AG08395 (cell line): ENCODE results near the gene SLC22A16.
"Not testable (repeated sequence)": the region's sequence is repeated elsewhere in the genome, so short reads cannot be mapped to it uniquely, and the experiment has no call there.

ENCODE experiments used
- DNase-seq: peaks from one replicate; pipeline ENCODE4 v3.0.0; 2012; ENCODE audit warnings: mixed read lengths, low spot score

The SLC22A16 gene

GRCh38 chr6:110476046-110476849 lies at the start of gene SLC22A16:
Gene SLC22A16 (minus strand): TSS chr6:110476613. CDS start chr6:110476574, 39 bp downstream.
- peak; percentile 25 for DNase-seq

GRCh38 chr6:110525001-110525400 lies 48.6 kb upstream of the SLC22A16 start:
- DNase-seq: no peak

- DNase-seq: no peak
These were observed 47.9 kb upstream of the SLC22A16 start for GRCh38 chr6:110524305-110524704.

GRCh38 chr6:110523451-110524021 lies 47.1 kb upstream of the SLC22A16 start:
- DNase-seq: no peak

- no peak for DNase-seq
These were observed 46.0 kb upstream of the SLC22A16 start for GRCh38 chr6:110522427-110522826.

GRCh38 chr6:110520992-110521543 lies 44.7 kb upstream of the SLC22A16 start:
- no peak for DNase-seq

GRCh38 chr6:110520209-110520965 lies 44.0 kb upstream of the SLC22A16 start:
- no peak for DNase-seq

GRCh38 chr6:110517601-110518281 lies 41.3 kb upstream of the SLC22A16 start:
- DNase-seq: no peak

GRCh38 chr6:110517034-110517433 lies 40.6 kb upstream of the SLC22A16 start:
- no peak for DNase-seq

- DNase-seq: no peak
These were observed 38.4 kb upstream of the SLC22A16 start for GRCh38 chr6:110514818-110515217.

GRCh38 chr6:110512991-110513390 lies 36.6 kb upstream of the SLC22A16 start:
- DNase-seq: no peak

- not testable (repeated sequence) for DNase-seq
These were observed 36.1 kb upstream of the SLC22A16 start for GRCh38 chr6:110512549-110512948.

- DNase-seq: no peak
These were observed 35.0 kb upstream of the SLC22A16 start for GRCh38 chr6:110511401-110511800.

GRCh38 chr6:110509617-110510241 lies 33.3 kb upstream of the SLC22A16 start:
- no peak for DNase-seq

GRCh38 chr6:110504891-110505290 lies 28.5 kb upstream of the SLC22A16 start:
- DNase-seq: not testable (repeated sequence)

GRCh38 chr6:110495949-110496348 lies 19.5 kb upstream of the SLC22A16 start:
- no peak for DNase-seq

GRCh38 chr6:110493253-110493800 lies 16.9 kb upstream of the SLC22A16 start:
- no peak for DNase-seq

- no peak for DNase-seq
These were observed 16.2 kb upstream of the SLC22A16 start for GRCh38 chr6:110492584-110492983.

- peak; percentile 22 for DNase-seq
These were observed 15.4 kb upstream of the SLC22A16 start for GRCh38 chr6:110491644-110492317.

GRCh38 chr6:110491299-110491643 lies 14.9 kb upstream of the SLC22A16 start:
- DNase-seq: no peak

- no peak for DNase-seq
These were observed 13.7 kb upstream of the SLC22A16 start for GRCh38 chr6:110490110-110490509.
